HUES64 (cell line): ENCODE measurements around the gene ERP29.
A peak's percentile ranks its signal among the peaks of the same experiment; 100 is the strongest.
"Not testable (repeated sequence)": the region's sequence is repeated elsewhere in the genome, so short reads cannot be mapped to it uniquely, and the experiment has no call there.

ENCODE experiments used
- H3K27ac ChIP-seq: 2 replicates; pipeline ENCODE4 v1.7.0; 2013; ENCODE audit warnings: low read depth, low read length, inconsistent platforms
- H3K27me3 ChIP-seq: 2 replicates; pipeline ENCODE4 v1.6.1; 2013; ENCODE audit warnings: mild to moderate bottlenecking, low read length; ENCODE audit not compliant: insufficient read depth
- H3K36me3 ChIP-seq: 2 replicates; pipeline ENCODE4 v1.6.1; 2013; ENCODE audit warnings: mild to moderate bottlenecking, low read length; ENCODE audit not compliant: insufficient read depth
- H3K4me1 ChIP-seq: 2 replicates; pipeline ENCODE4 v1.6.1; 2013; ENCODE audit warnings: mild to moderate bottlenecking, low read length, moderate library complexity; ENCODE audit not compliant: insufficient read depth
- H3K4me3 ChIP-seq: 2 replicates; pipeline ENCODE4 v1.5.1; 2013; ENCODE audit warnings: mild to moderate bottlenecking, low read length, moderate library complexity
- H3K9ac ChIP-seq: 2 replicates; pipeline ENCODE4 v1.6.1; 2013; ENCODE audit warnings: mild to moderate bottlenecking, low read depth, low read length
- H3K9me3 ChIP-seq: 2 replicates; pipeline ENCODE4 v1.6.1; 2013; ENCODE audit warnings: low read depth, low read length; ENCODE audit not compliant: insufficient read depth
- WGBS: fragments of 150-250, 120-280 bp; methylation state at CpG from one replicate; pipeline ENCODE4 v1.1.7; 2013; ENCODE audit warnings: missing lambda C conversion rate; 5-methylcytosine and 5-hydroxymethylcytosine counted together

Gene ERP29

DNA sequence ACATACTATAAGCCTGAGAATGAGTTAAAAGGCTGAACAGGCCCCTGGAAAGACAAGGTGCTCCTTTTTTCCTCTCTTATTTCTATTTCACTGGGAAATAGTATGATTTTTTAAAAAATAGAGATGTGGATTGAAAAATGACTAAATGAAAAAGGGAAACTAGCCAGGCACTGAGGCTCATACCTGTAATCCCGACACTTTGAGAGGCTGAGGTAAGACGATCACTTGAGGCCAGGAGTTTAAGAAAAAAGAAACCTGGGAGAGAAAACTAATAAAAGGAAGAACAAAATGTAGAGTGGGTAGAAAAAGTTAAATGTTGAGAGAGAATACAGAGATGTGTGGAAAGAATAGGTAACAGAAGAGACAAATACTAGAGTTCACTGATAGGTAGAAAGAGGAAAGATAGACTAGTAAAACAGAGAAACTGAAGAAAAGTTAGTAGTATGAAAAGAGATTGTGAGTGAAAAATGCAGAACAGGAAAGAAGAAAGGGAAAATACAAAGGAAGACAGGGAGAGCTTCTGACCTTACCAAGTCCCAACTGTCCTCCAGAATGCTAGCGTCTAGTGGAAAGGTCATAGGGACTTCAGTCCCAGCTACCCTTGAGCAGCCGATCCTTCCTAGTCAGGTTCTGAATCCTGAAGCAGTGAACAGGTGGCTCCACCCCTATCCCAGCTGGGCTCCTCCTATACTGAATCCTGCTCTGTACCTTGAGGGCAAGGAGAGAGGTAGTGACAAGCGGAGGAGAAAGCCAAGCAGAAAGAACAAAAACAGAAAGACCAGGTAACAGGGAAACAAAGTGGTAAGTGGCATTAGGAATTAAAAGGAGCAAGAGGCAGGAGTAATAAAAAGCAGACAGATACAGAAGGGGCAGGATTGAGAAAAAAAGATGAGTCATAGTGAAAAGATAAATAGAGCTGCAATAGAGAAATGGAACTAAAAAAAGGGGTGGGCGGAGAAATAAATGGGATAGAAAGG, 7.5 kb upstream of the ERP29 start:
- Histone ChIP-seq H3K4me1 (peaks cover 13% of the 10 kb centered on the region), H3K9me3 (no peaks in the 10 kb centered on the region), H3K27ac (no peak overlapping the region), H3K27me3 (no peaks in the 10 kb centered on the region), H3K4me3 (no peak overlapping the region), H3K9ac (no peak overlapping the region), H3K36me3 (0 out of 2 replicates have a peak, but pooled peaks cover 4% of the 10 kb centered on the region)
- WGBS = 68% methylated on average over 6 of the region's 6 CpGs

DNA sequence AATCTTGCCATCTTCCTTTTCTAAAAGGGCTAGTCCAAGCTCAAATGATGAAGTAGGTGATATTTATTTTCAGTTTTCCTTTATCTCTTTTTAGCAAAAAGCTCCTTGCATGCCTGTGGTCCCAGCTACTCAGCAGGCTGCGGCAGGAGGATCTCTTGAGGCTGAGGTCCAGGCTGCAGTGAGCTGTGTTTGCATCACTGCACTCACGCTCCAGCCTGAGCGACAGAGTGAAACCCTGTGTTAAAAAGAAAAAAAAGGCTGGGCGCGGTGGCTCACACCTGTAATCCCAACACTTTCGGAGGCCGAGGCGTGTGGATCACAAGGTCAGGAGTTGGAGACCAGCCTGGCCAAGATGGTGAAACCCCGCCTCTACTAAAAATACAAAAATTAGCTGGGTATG, 5.3 kb upstream of the ERP29 start:
- H3K4me3 ChIP-seq = no peak overlapping the region
- H3K27ac ChIP-seq = no peak overlapping the region
- no peaks in the 10 kb centered on the region for H3K27me3 ChIP-seq
- no peaks in the 10 kb centered on the region for H3K9me3 ChIP-seq
- 0 out of 2 replicates have a peak, but pooled peaks cover 4% of the 10 kb centered on the region for H3K36me3 ChIP-seq
- H3K9ac ChIP-seq = no peak overlapping the region
- H3K4me1 ChIP-seq = peaks cover 18% of the 10 kb centered on the region
- WGBS = 92% methylated on average over 9 of the region's 9 CpGs

DNA sequence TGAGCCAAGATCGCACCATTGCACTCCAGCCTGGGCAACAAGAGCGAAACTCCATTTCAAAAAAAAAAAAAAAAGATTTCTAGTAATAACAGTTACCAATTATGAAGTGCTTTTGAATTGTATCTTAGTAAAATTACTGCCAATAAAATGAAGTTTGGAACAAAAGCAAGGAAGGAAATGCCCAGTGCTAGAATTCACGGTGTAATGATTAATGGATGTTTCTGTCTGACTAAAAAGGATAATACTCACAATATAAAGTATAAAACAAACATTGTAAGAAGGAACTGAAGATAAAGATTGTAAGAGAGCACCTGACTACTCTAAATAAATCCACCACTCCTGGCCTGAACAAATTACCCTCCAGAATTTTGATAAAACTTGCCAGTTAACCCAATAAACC, 4.3 kb upstream of the ERP29 start:
- Histone ChIP-seq H3K27ac (no peak overlapping the region), H3K27me3 (no peaks in the 10 kb centered on the region), H3K9me3 (no peaks in the 10 kb centered on the region), H3K4me1 (peaks cover 18% of the 10 kb centered on the region), H3K4me3 (no peak overlapping the region), H3K9ac (no peak overlapping the region), H3K36me3 (0 out of 2 replicates have a peak, but pooled peaks cover 4% of the 10 kb centered on the region)
- WGBS = 80% methylated on average over 1 of the region's 3 CpGs

DNA sequence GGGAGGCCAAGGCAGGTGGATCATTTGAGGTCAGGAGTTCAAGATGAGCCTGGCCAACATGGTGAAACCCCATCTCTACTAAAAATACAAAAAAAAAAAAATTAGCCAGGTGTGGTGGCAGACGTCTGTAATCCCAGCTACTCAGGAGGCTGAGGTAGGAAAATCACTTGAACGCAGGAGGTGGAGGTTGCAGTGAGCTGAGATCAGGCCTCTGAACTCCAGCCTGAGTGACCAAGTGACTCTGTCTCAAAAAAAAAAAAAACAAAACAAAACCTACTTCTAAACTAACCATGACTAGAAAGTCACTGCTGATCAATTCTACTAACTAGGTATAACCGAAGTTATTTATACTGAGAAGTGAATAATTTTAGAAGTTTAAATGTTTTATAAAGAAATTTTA, 3.6 kb upstream of the ERP29 start:
- WGBS = 92% methylated on average over 2 of the region's 3 CpGs
- not testable (repeated sequence) for H3K27ac ChIP-seq

DNA sequence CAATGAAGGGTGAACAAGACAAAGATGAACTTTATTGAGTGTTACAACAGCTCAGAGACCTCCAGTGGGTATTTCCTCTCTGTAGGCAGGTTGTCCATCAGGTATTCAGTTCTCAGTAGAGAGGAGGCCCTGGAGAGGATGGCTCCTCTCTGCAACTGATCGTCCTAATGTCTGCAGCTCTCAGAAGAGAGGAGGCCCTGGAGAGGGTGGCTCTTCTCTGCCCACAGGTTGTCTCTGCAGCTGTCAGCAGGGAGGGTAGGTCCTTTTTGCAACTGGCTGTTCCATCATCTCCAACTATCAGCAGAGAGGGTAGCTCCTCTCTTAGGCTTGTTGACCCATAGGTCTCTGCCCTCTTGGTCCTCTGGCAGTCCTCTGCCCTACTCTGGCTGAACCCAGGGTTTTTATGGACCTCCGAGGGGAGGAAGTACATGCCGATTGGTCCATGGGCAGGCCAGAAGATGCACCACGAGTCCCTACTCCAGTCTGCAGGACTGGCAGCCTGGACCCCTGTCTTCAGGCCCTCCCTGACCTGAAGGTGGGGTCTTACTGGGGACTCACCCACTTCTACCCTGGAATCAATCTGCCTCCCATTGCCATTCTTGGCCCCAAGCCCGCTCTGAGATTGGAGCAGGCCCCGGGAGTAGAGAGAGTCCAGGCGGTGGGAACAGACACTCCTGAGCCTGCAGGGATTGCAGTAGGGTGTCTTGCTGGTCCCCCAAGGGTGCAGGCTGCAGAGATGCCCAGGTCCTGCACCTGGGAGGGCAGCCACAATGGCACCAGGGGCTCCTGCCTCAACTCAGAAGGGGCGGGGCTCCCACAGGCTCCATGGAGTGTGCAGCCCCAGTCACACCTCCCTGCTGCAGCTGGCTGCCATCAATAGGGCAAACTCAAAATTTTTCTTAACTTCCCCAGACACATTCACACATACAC, 2.5 kb upstream of the ERP29 start:
- H3K27ac ChIP-seq = no peak overlapping the region
- WGBS = 95% methylated on average over 8 of the region's 8 CpGs
- no peak overlapping the region for H3K9ac ChIP-seq
- no peaks in the 10 kb centered on the region for H3K27me3 ChIP-seq
- H3K9me3 ChIP-seq = no peaks in the 10 kb centered on the region
- H3K36me3 ChIP-seq = peaks cover 12% of the 10 kb centered on the region
- H3K4me3 ChIP-seq = no peak overlapping the region
- peaks cover 21% of the 10 kb centered on the region for H3K4me1 ChIP-seq

More for the DNA sequence above, 3.6 kb upstream of the ERP29 start:
- H3K36me3 ChIP-seq, H3K9ac ChIP-seq, H3K4me3 ChIP-seq, H3K27me3 ChIP-seq, H3K9me3 ChIP-seq: not testable (repeated sequence)
- H3K4me1 ChIP-seq = peaks cover 22% of the 10 kb centered on the region

DNA sequence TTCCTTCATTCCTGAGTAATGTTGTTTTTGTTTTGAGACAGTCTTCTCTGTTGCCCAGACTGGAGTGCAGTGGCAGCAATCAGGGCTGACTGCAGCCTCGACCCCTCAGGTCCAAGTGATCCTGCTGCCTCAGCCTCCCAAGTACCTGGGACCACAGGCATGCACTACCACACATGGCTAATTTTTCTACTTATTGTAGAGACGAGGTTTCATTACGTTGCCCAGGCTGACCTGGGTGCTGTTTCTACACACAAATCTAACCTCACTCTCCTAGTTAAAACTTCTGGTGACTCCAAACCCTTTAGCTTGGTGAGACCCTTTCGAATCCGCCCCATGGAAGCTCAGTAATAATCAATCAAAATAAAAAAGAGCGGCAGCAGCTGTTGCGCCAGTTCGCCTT, 1.5 kb upstream of the ERP29 start:
- Histone ChIP-seq H3K9ac (peak overlapping the region; percentile 92; the same call in 1 of the 2 replicates), H3K4me1 (peaks cover 13% of the 10 kb centered on the region), H3K4me3 (peak overlapping the region; percentile 87), H3K36me3 (peaks cover 21% of the 10 kb centered on the region), H3K27me3 (no peaks in the 10 kb centered on the region), H3K27ac (no peak overlapping the region), H3K9me3 (no peaks in the 10 kb centered on the region)
- 92% methylated on average over 8 of the region's 8 CpGs for WGBS

DNA sequence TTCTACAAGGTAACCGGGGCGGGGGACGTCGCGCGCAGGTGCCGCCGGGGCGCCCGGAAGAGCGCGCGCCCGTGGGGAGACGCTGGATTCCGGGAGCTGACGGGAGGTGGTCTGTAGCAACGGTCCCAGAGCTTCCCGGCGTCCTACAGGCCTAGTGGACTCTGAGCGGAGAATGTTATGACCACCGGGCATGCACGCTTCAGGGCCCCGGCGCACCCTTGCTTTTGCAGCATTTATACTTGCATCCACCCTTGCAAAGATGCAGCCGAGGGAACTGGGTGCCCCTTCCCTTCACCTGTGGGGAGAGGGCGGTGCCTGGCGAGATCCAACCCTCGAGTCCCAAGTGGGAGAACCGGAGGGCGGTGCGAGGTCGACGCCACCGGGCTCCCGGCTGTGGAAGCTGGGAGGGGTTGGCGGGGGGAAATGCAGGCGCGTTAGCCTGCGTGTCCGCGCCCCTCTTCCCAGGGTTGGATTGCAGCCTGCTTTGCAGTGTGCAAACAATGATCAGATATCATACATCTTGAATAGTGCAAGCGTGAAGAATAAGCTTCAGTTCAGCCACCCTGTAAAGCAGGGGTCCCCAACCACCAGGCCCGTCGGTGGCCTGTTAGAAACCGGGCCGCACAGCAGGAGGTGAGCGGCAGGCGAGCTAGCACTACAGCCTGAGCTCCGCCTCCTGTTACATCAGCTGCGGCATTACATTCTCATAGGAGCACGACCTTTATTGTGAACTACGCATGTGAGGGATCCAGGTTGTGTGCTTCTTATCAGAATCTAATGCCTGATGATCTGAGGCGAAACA, 576 bp downstream of the ERP29 start:
- peaks cover 10% of the 10 kb centered on the region for H3K4me1 ChIP-seq
- peak overlapping the region; percentile 87 for H3K4me3 ChIP-seq
- H3K27me3 ChIP-seq = no peaks in the 10 kb centered on the region
- WGBS = 2% methylated on average over 53 of the region's 54 CpGs
- H3K9ac ChIP-seq = peak overlapping the region; percentile 96
- peaks cover 39% of the 10 kb centered on the region for H3K36me3 ChIP-seq
- H3K27ac ChIP-seq = peak overlapping the region; percentile 97
- no peaks in the 10 kb centered on the region for H3K9me3 ChIP-seq

DNA sequence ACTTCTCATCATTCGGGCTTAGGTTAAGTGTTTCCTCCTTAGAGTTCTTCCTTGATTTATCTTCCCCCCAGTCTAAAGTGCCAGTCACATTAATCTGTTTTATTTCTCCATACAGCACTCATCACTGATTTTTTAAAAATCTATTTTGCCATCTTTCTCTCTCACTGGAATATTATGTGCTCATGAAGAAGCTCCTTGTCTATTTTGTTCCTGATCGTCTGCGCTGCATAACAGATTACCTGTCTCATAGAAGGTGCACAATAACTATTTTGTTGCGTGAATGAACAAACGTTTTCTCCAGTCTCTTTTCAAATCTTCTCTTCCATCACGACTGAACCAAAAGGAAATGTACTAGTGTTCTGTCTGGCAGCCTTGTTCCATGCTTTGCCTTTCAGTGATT, 2.7 kb downstream of the ERP29 start:
- H3K27ac ChIP-seq = no peak overlapping the region
- H3K9ac ChIP-seq = no peak overlapping the region
- H3K36me3 ChIP-seq = peaks cover 56% of the 10 kb centered on the region
- H3K4me3 ChIP-seq = no peak overlapping the region
- peaks cover 10% of the 10 kb centered on the region for H3K4me1 ChIP-seq
- WGBS = 98% methylated on average over 6 of the region's 6 CpGs
- H3K9me3 ChIP-seq = no peaks in the 10 kb centered on the region
- no peaks in the 10 kb centered on the region for H3K27me3 ChIP-seq

DNA sequence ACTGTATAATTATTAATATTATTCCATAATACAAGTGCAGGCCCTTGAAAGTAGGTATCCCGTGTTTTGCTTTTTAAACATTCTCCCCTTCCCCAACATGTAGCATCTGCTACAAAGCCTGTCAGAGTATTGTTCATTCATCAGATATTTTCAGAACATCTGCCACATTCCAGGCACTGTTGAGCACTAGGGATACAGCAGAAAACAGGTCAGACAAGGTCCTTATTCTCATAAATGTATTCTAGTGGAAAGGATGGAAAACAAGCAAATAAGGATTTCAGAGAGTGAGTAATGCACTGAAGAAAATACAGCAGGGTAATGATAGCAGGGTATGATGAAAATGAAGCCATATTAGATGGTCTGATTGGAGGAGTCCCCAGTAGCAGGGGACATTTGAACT, 3.8 kb downstream of the ERP29 start:
- Histone ChIP-seq H3K36me3 (peaks cover 67% of the 10 kb centered on the region), H3K9ac (no peak overlapping the region), H3K4me1 (peaks cover 6% of the 10 kb centered on the region), H3K4me3 (no peak overlapping the region), H3K27ac (no peak overlapping the region), H3K9me3 (no peaks in the 10 kb centered on the region), H3K27me3 (no peaks in the 10 kb centered on the region)
- WGBS = 100% methylated on average over 1 of the region's 1 CpG

DNA sequence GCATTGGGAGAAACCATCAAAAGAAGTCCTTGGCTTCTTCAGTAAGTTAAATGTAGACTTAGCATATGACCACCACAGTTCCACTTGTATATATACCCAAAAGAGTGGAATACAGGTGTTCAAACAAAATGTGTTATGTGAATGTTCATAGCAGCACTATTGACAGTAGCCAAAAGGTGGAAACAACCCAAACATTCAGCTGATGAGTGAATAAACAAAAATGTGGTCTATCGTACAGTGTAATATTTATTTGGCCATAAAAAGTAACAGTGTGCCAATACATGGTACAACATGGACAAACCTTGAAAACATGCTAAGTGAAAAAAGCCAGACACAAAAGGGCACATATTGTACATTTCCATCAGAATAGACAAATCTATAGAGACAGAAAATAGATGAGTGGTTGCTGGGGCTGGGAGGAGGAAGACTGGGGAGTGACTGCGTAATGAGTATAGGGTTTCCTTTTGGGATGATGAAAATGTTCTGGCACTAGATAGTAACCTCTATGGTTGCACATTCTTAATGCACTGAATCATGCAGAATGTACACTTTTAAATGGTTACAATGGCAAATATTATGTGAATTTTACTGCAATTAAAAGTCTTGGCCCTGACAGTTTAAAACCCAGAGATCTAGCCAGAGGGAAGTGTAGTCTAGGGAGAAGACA, 5.5 kb downstream of the ERP29 start:
- H3K36me3 ChIP-seq = peaks cover 84% of the 10 kb centered on the region
- no peaks in the 10 kb centered on the region for H3K27me3 ChIP-seq
- H3K4me3 ChIP-seq = no peak overlapping the region
- no peak overlapping the region for H3K9ac ChIP-seq
- H3K9me3 ChIP-seq = no peaks in the 10 kb centered on the region
- 96% methylated on average over 2 of the region's 2 CpGs for WGBS
- peaks cover 7% of the 10 kb centered on the region for H3K4me1 ChIP-seq
- H3K27ac ChIP-seq = no peak overlapping the region
